ENCODE data around the gene ATRNL1.
A peak's percentile ranks its signal among the peaks of the same experiment; 100 is the strongest.

ATRNL1 gene

GRCh38 chr10:115049318-115049717 is 43.8 kb upstream of the ATRNL1 start:
- Histone ChIP-seq H3K4me1 (ENCODE audit: insufficient read depth, insufficient read length) (no peaks in the 10 kb centered on the region), H3K9me3 (ENCODE audit: insufficient read depth, low read length) (no peaks in the 10 kb centered on the region), H3K36me3 (ENCODE audit: insufficient read depth, insufficient read length, low read length) (no peaks in the 10 kb centered on the region), H3K9ac (ENCODE audit: insufficient read length, low read depth) (no peak overlapping the region), H3K27me3 (ENCODE audit: insufficient read depth, insufficient read length) (no peaks in the 10 kb centered on the region), H3K4me3 (ENCODE audit: insufficient read length, low read depth) (no peak overlapping the region)
- TF ChIP-seq YY1 (IDR thresholded peaks at IDR 0.05; ENCODE audit: insufficient read depth, insufficient read length), result no peak
- TF ChIP-seq ZNF274 (IDR thresholded peaks at IDR 0.05; ENCODE audit: low read depth, low read length), result no peak
- TF ChIP-seq SUZ12 (IDR thresholded peaks at IDR 0.05; ENCODE audit: extremely low read depth, insufficient read depth, insufficient read length), result no peak
- DNase-seq (ENCODE audit: low read depth, low spot score), result no peak

- H3K4me3 ChIP-seq (ENCODE audit: insufficient read length, low read depth), result no peak overlapping the region
- no peak overlapping the region for H3K9ac ChIP-seq (ENCODE audit: insufficient read length, low read depth)
- no peak for TF ChIP-seq SUZ12 (IDR thresholded peaks at IDR 0.05; ENCODE audit: extremely low read depth, insufficient read depth, insufficient read length)
- no peak for TF ChIP-seq YY1 (IDR thresholded peaks at IDR 0.05; ENCODE audit: insufficient read depth, insufficient read length)
- TF ChIP-seq ZNF274 (IDR thresholded peaks at IDR 0.05; ENCODE audit: low read depth, low read length), result no peak
- no peaks in the 10 kb centered on the region for H3K4me1 ChIP-seq (ENCODE audit: insufficient read depth, insufficient read length)
- DNase-seq (ENCODE audit: low read depth, low spot score), result peak; percentile 6
- H3K27me3 ChIP-seq (ENCODE audit: insufficient read depth, insufficient read length), result no peaks in the 10 kb centered on the region
- no peaks in the 10 kb centered on the region for H3K36me3 ChIP-seq (ENCODE audit: insufficient read depth, insufficient read length, low read length)
- H3K9me3 ChIP-seq (ENCODE audit: insufficient read depth, low read length), result no peaks in the 10 kb centered on the region
Observed at GRCh38 chr10:115049960-115050359, 43.2 kb upstream of the ATRNL1 start.

GRCh38 chr10:115050375-115051010 is 42.7 kb upstream of the ATRNL1 start:
- no peak for DNase-seq (ENCODE audit: low read depth, low spot score)
- no peaks in the 10 kb centered on the region for H3K9me3 ChIP-seq (ENCODE audit: insufficient read depth, low read length)
- TF ChIP-seq YY1 (IDR thresholded peaks at IDR 0.05; ENCODE audit: insufficient read depth, insufficient read length) (no peak), ZNF274 (IDR thresholded peaks at IDR 0.05; ENCODE audit: low read depth, low read length) (no peak), SUZ12 (IDR thresholded peaks at IDR 0.05; ENCODE audit: extremely low read depth, insufficient read depth, insufficient read length) (no peak)

GRCh38 chr10:115051216-115051615 is 41.9 kb upstream of the ATRNL1 start:
- no peak for TF ChIP-seq YY1 (IDR thresholded peaks at IDR 0.05; ENCODE audit: insufficient read depth, insufficient read length)
- no peak for TF ChIP-seq ZNF274 (IDR thresholded peaks at IDR 0.05; ENCODE audit: low read depth, low read length)
- no peak for TF ChIP-seq SUZ12 (IDR thresholded peaks at IDR 0.05; ENCODE audit: extremely low read depth, insufficient read depth, insufficient read length)
- H3K9me3 ChIP-seq (ENCODE audit: insufficient read depth, low read length), result no peaks in the 10 kb centered on the region
- no peaks in the 10 kb centered on the region for H3K27me3 ChIP-seq (ENCODE audit: insufficient read depth, insufficient read length)
- H3K4me1 ChIP-seq (ENCODE audit: insufficient read depth, insufficient read length), result no peaks in the 10 kb centered on the region
- no peak overlapping the region for H3K4me3 ChIP-seq (ENCODE audit: insufficient read length, low read depth)
- no peak overlapping the region for H3K9ac ChIP-seq (ENCODE audit: insufficient read length, low read depth)
- no peaks in the 10 kb centered on the region for H3K36me3 ChIP-seq (ENCODE audit: insufficient read depth, insufficient read length, low read length)
- no peak for DNase-seq (ENCODE audit: low read depth, low spot score)

More at GRCh38 chr10:115050375-115051010, 42.7 kb upstream of the ATRNL1 start:
- Histone ChIP-seq H3K9ac (ENCODE audit: insufficient read length, low read depth) (no peak overlapping the region), H3K27me3 (ENCODE audit: insufficient read depth, insufficient read length) (no peaks in the 10 kb centered on the region), H3K4me1 (ENCODE audit: insufficient read depth, insufficient read length) (no peaks in the 10 kb centered on the region), H3K36me3 (ENCODE audit: insufficient read depth, insufficient read length, low read length) (no peaks in the 10 kb centered on the region), H3K4me3 (ENCODE audit: insufficient read length, low read depth) (no peak overlapping the region)

- H3K4me1 ChIP-seq (ENCODE audit: insufficient read depth, insufficient read length), result no peaks in the 10 kb centered on the region
- H3K9ac ChIP-seq (ENCODE audit: insufficient read length, low read depth), result no peak overlapping the region
- H3K9me3 ChIP-seq (ENCODE audit: insufficient read depth, low read length), result no peaks in the 10 kb centered on the region
- no peak overlapping the region for H3K4me3 ChIP-seq (ENCODE audit: insufficient read length, low read depth)
- H3K27me3 ChIP-seq (ENCODE audit: insufficient read depth, insufficient read length), result no peaks in the 10 kb centered on the region
- no peaks in the 10 kb centered on the region for H3K36me3 ChIP-seq (ENCODE audit: insufficient read depth, insufficient read length, low read length)
- no peak for DNase-seq (ENCODE audit: low read depth, low spot score)
- no peak for TF ChIP-seq YY1 (IDR thresholded peaks at IDR 0.05; ENCODE audit: insufficient read depth, insufficient read length)
Observed at GRCh38 chr10:115052226-115052625, 40.9 kb upstream of the ATRNL1 start.

- H3K4me3 ChIP-seq (ENCODE audit: insufficient read length, low read depth), result no peak overlapping the region
- no peak for DNase-seq (ENCODE audit: low read depth, low spot score)
- TF ChIP-seq ZNF274 (IDR thresholded peaks at IDR 0.05; ENCODE audit: low read depth, low read length) (no peak), SUZ12 (IDR thresholded peaks at IDR 0.05; ENCODE audit: extremely low read depth, insufficient read depth, insufficient read length) (no peak), YY1 (IDR thresholded peaks at IDR 0.05; ENCODE audit: insufficient read depth, insufficient read length) (no peak)
- no peaks in the 10 kb centered on the region for H3K36me3 ChIP-seq (ENCODE audit: insufficient read depth, insufficient read length, low read length)
- no peaks in the 10 kb centered on the region for H3K27me3 ChIP-seq (ENCODE audit: insufficient read depth, insufficient read length)
- H3K9me3 ChIP-seq (ENCODE audit: insufficient read depth, low read length), result no peaks in the 10 kb centered on the region
- H3K4me1 ChIP-seq (ENCODE audit: insufficient read depth, insufficient read length), result no peaks in the 10 kb centered on the region
- H3K9ac ChIP-seq (ENCODE audit: insufficient read length, low read depth), result no peak overlapping the region
Observed at GRCh38 chr10:115052728-115053127, 40.4 kb upstream of the ATRNL1 start.

GRCh38 chr10:115056186-115056585 is 37.0 kb upstream of the ATRNL1 start:
- no peak overlapping the region for H3K9ac ChIP-seq (ENCODE audit: insufficient read length, low read depth)
- no peak overlapping the region for H3K4me3 ChIP-seq (ENCODE audit: insufficient read length, low read depth)
- H3K27me3 ChIP-seq (ENCODE audit: insufficient read depth, insufficient read length), result no peaks in the 10 kb centered on the region
- DNase-seq (ENCODE audit: low read depth, low spot score), result peak; percentile 9
- no peaks in the 10 kb centered on the region for H3K9me3 ChIP-seq (ENCODE audit: insufficient read depth, low read length)
- H3K4me1 ChIP-seq (ENCODE audit: insufficient read depth, insufficient read length), result no peaks in the 10 kb centered on the region
- TF ChIP-seq YY1 (IDR thresholded peaks at IDR 0.05; ENCODE audit: insufficient read depth, insufficient read length) (no peak), SUZ12 (IDR thresholded peaks at IDR 0.05; ENCODE audit: extremely low read depth, insufficient read depth, insufficient read length) (no peak), ZNF274 (IDR thresholded peaks at IDR 0.05; ENCODE audit: low read depth, low read length) (no peak)
- H3K36me3 ChIP-seq (ENCODE audit: insufficient read depth, insufficient read length, low read length), result no peaks in the 10 kb centered on the region

All from NT2/D1 (cell line).